GM12892 (cell line): ENCODE data around the gene TCF7L1.
"Not testable (repeated sequence)": the region's sequence is repeated elsewhere in the genome, so short reads cannot be mapped to it uniquely, and the experiment has no call there.

Experiments
- POLR2A ChIP-seq: IDR thresholded peaks from 2 replicates; pipeline ENCODE4 v1.6.1; 2011; ENCODE audit warnings: low read depth, low read length, control low read depth
- POLR2AphosphoS5 ChIP-seq: IDR thresholded peaks from 2 replicates; pipeline ENCODE4 v1.6.1; 2011; ENCODE audit warnings: low read depth, low read length, control low read depth

GRCh38 chr2:85315921-85316320 is 182.7 kb downstream of the TCF7L1 start:
- 0 out of 2 replicates have a peak, but pooled peaks have one; percentile 26 for TF ChIP-seq POLR2A
- not testable (repeated sequence) for TF ChIP-seq POLR2AphosphoS5
